ENCODE measurements around the gene HYOU1. TPM values are rescaled to one million over a fixed set of nuclear protein-coding genes. Genes with fewer than 3 reads are reported as not detected.

HYOU1 gene
- polyA plus RNA-seq, 1 donor: 83.1 TPM

DNA sequence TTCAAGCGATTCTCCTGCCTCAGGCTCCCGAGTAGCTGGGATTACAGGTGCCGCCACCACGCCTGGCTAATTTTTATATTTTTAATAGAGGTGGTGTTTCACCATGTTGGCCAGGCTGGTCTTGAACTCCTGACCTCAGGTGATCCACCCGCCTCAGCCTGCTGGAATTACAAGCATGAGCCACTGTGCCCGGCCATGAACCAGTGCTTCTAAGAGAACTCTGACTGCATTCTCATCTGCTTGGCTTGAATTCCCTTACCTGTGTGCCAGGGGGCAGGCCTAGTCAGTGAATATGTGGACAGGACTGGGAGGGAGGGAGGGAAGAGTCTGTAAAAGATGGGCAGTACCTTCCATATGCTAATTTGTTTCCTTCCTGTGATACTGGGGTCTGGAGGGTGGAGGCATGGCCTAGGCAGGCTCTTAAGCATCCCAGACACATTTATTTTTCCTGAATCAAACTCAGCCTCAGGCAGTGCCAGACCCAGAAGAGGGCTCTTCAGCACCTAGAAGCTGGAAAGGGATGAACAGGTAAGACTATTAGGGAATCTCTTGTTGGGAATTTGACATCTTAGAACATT, 45.4 kb downstream of the HYOU1 start:
- Histone ChIP-seq H3K36me3 (ENCODE audit: control insufficient read depth, insufficient read depth, low read length) (peaks cover 65% of the 10 kb centered on the region), H3K27me3 (ENCODE audit: control insufficient read depth, insufficient read depth, low read length) (no peaks in the 10 kb centered on the region), H3K4me3 (ENCODE audit: low read length) (no peak overlapping the region), H3K4me1 (ENCODE audit: control insufficient read depth, insufficient read depth, low read length) (peaks cover 4% of the 10 kb centered on the region), H3K27ac (ENCODE audit: low read length) (no peak overlapping the region), H3K9me3 (ENCODE audit: control insufficient read depth, low read depth, low read length) (no peaks in the 10 kb centered on the region)
- no peak for DNase-seq
- WGBS (ENCODE audit: insufficient coverage, low lambda C conversion rate): no CpG with 5 or more reads among the region's 6 CpGs

DNA sequence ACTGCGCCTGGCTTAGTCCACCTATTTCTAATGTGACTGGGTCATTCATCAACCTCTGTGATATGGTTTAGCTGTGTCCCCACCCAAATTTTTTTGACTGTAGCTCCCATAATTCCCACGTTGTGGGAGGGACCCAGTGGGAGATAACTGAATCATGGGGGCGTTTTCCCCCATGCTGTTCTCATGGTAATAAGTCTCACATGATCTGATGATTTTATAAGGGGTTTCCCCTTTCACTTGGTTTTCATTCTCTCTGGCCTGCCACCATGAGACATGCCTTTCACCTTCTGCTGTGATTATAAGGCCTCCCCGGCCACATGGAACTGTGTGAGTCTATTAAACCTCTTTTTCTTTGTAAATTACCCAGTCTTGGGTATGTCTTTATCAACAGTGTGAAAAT, 50.3 kb downstream of the HYOU1 start:
- no peak overlapping the region for H3K27ac ChIP-seq (ENCODE audit: low read length)
- no peaks in the 10 kb centered on the region for H3K27me3 ChIP-seq (ENCODE audit: control insufficient read depth, insufficient read depth, low read length)
- H3K4me1 ChIP-seq (ENCODE audit: control insufficient read depth, insufficient read depth, low read length): no peaks in the 10 kb centered on the region
- no peaks in the 10 kb centered on the region for H3K9me3 ChIP-seq (ENCODE audit: control insufficient read depth, low read depth, low read length)
- no CpG with 5 or more reads among the region's 4 CpGs for WGBS (ENCODE audit: insufficient coverage, low lambda C conversion rate)
- no peak overlapping the region for H3K4me3 ChIP-seq (ENCODE audit: low read length)
- no peak for DNase-seq
- peaks cover 43% of the 10 kb centered on the region for H3K36me3 ChIP-seq (ENCODE audit: control insufficient read depth, insufficient read depth, low read length)

DNA sequence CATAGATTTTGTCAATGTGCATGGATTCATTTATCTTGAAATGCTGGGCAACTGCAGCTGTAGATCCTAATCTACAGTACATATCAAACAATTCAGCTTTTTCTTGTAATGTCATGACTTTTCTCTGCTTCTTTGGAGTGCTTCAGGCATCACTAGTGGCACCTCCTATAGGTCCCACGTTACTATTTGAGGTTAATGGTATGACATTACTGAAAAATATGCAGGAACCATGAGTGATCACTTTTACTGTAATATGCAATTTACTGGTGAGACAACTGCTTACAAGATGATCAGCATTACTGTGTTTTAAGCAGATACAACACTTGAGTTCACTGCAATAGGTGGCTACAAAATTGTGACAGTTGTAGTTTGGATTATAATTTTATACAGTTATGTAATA, 56.1 kb downstream of the HYOU1 start:
- Histone ChIP-seq H3K9me3 (ENCODE audit: control insufficient read depth, low read depth, low read length) (no peaks in the 10 kb centered on the region), H3K27ac (ENCODE audit: low read length) (no peak overlapping the region), H3K36me3 (ENCODE audit: control insufficient read depth, insufficient read depth, low read length) (peaks cover 26% of the 10 kb centered on the region), H3K27me3 (ENCODE audit: control insufficient read depth, insufficient read depth, low read length) (no peaks in the 10 kb centered on the region), H3K4me1 (ENCODE audit: control insufficient read depth, insufficient read depth, low read length) (peaks cover 4% of the 10 kb centered on the region), H3K4me3 (ENCODE audit: low read length) (no peak overlapping the region)
- no peak for DNase-seq
- WGBS (ENCODE audit: insufficient coverage, low lambda C conversion rate): no CpG with 5 or more reads among the region's 1 CpG

DNA sequence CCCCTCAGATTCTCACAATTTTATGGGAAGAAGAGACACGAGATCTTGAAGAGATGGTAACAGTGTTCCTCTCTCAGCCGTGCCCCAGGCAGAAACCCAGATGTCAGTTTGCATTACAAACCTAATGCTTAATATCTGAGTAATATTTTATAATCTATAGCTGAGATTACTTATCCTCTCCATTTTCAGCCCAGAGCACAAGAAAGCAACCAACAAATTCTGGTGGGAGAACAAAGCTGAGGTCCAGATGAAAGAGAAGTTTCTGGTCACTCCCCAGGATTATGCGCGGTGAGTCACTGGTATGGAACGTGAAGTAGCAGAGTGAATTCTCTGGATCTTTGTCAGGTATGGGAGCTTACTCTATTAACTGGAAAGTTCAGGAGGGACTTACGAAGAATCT, 58.2 kb downstream of the HYOU1 start:
- Histone ChIP-seq H3K4me3 (ENCODE audit: low read length) (peak overlapping the region; percentile 89), H3K9me3 (ENCODE audit: control insufficient read depth, low read depth, low read length) (no peaks in the 10 kb centered on the region), H3K4me1 (ENCODE audit: control insufficient read depth, insufficient read depth, low read length) (peaks cover 4% of the 10 kb centered on the region), H3K27ac (ENCODE audit: low read length) (peak overlapping the region; percentile 73), H3K36me3 (ENCODE audit: control insufficient read depth, insufficient read depth, low read length) (peaks cover 21% of the 10 kb centered on the region), H3K27me3 (ENCODE audit: control insufficient read depth, insufficient read depth, low read length) (no peaks in the 10 kb centered on the region)
- 50% methylated on average over 2 of the region's 6 CpGs for WGBS (ENCODE audit: insufficient coverage, low lambda C conversion rate)
- DNase-seq: peak in 1 of 2 donors; percentile 49

DNA sequence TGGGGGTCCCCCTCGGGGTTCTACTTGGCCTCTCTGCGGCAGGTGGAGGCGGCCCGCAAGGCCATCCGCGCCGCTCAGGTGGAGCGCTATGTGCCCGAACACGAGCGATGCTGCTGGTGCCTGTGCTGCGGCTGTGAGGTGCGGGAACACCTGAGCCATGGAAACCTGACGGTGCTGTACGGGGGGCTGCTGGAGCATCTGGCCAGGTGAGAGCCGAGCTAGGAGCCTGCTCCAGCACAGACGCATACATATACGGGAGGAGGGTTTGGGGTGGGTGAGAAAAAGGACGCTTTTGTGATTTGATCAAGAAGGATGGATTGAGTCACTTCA, 58.7 kb downstream of the HYOU1 start:
- Histone ChIP-seq H3K4me1 (ENCODE audit: control insufficient read depth, insufficient read depth, low read length) (peaks cover 4% of the 10 kb centered on the region), H3K9me3 (ENCODE audit: control insufficient read depth, low read depth, low read length) (no peaks in the 10 kb centered on the region), H3K36me3 (ENCODE audit: control insufficient read depth, insufficient read depth, low read length) (peaks cover 21% of the 10 kb centered on the region), H3K4me3 (ENCODE audit: low read length) (peak overlapping the region; percentile 89), H3K27ac (ENCODE audit: low read length) (peak overlapping the region; percentile 73), H3K27me3 (ENCODE audit: control insufficient read depth, insufficient read depth, low read length) (no peaks in the 10 kb centered on the region)
- no peak for DNase-seq
- no CpG with 5 or more reads among the region's 19 CpGs for WGBS (ENCODE audit: insufficient coverage, low lambda C conversion rate)

DNA sequence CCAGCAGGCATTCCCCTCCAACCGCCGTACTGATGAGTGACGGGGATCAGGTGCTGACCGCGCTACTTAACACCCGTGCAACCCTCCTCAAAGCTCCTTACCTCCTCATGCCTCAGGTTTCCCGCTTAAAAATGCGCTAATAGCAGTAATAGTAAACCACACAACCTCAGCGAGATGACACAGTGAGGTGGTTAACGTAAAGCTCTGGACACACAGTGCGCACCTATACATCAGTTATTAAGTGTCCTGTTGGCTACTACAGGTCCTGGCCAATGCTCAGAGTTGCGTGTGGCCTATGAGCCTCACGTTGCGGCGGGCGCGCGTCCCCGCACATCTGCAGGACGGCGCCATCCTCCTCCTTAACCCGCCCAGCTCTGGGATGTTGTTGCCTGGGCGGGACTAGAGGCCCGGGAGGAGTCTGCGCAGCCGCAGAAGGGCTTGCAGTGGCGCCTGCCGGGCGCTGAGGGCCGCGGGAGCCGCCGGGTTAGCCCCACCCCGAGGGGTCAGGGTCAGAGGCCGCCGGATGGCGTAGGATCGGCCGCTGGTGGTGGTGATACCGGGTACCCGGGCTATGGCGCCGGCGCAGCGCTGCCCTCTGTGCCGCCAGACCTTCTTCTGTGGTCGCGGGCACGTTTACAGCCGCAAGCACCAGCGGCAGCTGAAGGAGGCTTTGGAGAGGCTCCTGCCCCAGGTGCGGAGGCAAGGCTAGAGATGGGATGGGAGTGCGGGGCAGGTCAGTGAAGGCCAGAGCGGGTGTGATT, 59.2 kb downstream of the HYOU1 start, which contains the start of gene CENATAC:
TSS of gene CENATAC (plus strand) at position 512 of the 761 bp plus-strand sequence. CDS start at position 572, 60 bp downstream.
- peak within 1 kb of the TSS; percentile 89 for H3K4me3 ChIP-seq (ENCODE audit: low read length)

DNA sequence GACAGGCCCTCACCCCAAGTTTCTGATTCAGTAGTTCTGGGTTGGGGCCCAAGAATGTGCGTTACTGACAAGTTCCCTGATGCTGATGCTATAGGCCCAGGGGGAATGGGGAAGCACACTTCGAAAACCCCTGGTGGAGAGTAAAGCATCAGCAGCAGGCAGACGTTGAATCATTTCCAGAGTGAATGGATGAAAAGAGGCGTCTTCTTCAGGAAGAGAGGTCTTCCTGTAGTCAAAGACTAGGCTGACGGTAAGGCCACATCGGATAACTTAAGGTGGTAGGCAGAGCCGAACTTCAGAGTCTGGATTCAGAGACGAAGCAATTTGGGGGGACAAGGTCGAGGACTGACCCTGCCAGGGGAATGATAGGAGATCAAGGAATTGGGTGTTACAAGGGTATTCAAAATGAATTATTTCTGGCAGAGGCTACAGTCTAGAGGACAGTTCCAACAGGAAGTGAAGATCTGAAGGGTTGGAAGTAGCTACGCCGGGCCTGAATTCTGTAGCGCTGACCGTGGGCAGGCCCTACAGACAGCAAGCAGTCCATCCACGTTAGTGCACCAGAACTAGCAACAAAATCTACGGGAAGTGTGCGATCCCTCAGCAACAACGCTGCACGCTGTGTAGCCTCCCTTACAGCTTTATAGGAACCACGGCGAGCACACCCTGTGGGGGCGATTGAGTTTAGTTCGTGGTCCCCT, 59.9 kb downstream of the HYOU1 start:
- Histone ChIP-seq H3K27ac (ENCODE audit: low read length) (peak overlapping the region; percentile 25), H3K4me3 (ENCODE audit: low read length) (peak overlapping the region; percentile 89), H3K4me1 (ENCODE audit: control insufficient read depth, insufficient read depth, low read length) (peaks cover 4% of the 10 kb centered on the region), H3K36me3 (ENCODE audit: control insufficient read depth, insufficient read depth, low read length) (peaks cover 11% of the 10 kb centered on the region), H3K27me3 (ENCODE audit: control insufficient read depth, insufficient read depth, low read length) (no peaks in the 10 kb centered on the region), H3K9me3 (ENCODE audit: control insufficient read depth, low read depth, low read length) (peaks cover 2% of the 10 kb centered on the region)
- DNase-seq: peak in 1 of 2 donors; percentile 16
- no CpG with 5 or more reads among the region's 22 CpGs for WGBS (ENCODE audit: insufficient coverage, low lambda C conversion rate)

More for the DNA sequence above, 59.2 kb downstream of the HYOU1 start, which contains the start of gene CENATAC:
- no CpG with 5 or more reads among the region's 54 CpGs for WGBS (ENCODE audit: insufficient coverage, low lambda C conversion rate)
- H3K27ac ChIP-seq (ENCODE audit: low read length): peak within 1 kb of the TSS; percentile 73
- H3K36me3 ChIP-seq (ENCODE audit: control insufficient read depth, insufficient read depth, low read length): peaks cover 17% of the 10 kb centered on the region
- no peaks in the 10 kb centered on the region for H3K27me3 ChIP-seq (ENCODE audit: control insufficient read depth, insufficient read depth, low read length)
- peak; percentile 92 to 93 for DNase-seq
- no peaks in the 10 kb centered on the region for H3K9me3 ChIP-seq (ENCODE audit: control insufficient read depth, low read depth, low read length)
- peaks cover 4% of the 10 kb centered on the region for H3K4me1 ChIP-seq (ENCODE audit: control insufficient read depth, insufficient read depth, low read length)

Other genes starting within 250 kb of the HYOU1 start
- gene CXCR5, start 173.3 kb downstream of the HYOU1 start, polyA plus RNA-seq: 0.07 TPM
- gene BCL9L, start 131.3 kb downstream of the HYOU1 start, polyA plus RNA-seq: 28.4 TPM
- gene UPK2, start 100.9 kb downstream of the HYOU1 start, polyA plus RNA-seq: 0.10 TPM
- 0.04 TPM for gene FOXR1, start 85.4 kb downstream of the HYOU1 start, polyA plus RNA-seq
- gene CENATAC, start 59.1 kb downstream of the HYOU1 start, polyA plus RNA-seq: 35.0 TPM
- gene RPS25, start 38.9 kb downstream of the HYOU1 start, polyA plus RNA-seq: 1,295 TPM
- 87.9 TPM for gene TRAPPC4, start 38.4 kb downstream of the HYOU1 start, polyA plus RNA-seq
- gene SLC37A4, start 26.3 kb downstream of the HYOU1 start, polyA plus RNA-seq: 192 TPM
- 50.4 TPM for gene VPS11, start 10.6 kb upstream of the HYOU1 start, polyA plus RNA-seq
- gene HMBS, start 27.7 kb upstream of the HYOU1 start, polyA plus RNA-seq: 25.3 TPM
- 51.1 TPM for gene DPAGT1, start 44.6 kb upstream of the HYOU1 start, polyA plus RNA-seq
- gene C2CD2L, start 50.1 kb upstream of the HYOU1 start, polyA plus RNA-seq: 18.1 TPM
- 40.2 TPM for gene HINFP, start 64.4 kb upstream of the HYOU1 start, polyA plus RNA-seq
- 1.2 TPM for gene ABCG4, start 91.8 kb upstream of the HYOU1 start, polyA plus RNA-seq
- gene NLRX1, start 111.5 kb upstream of the HYOU1 start, polyA plus RNA-seq: 10.4 TPM
- gene NHERF4, start 128.3 kb upstream of the HYOU1 start, polyA plus RNA-seq: 64.1 TPM
- 12.7 TPM for gene CBL, start 149.1 kb upstream of the HYOU1 start, polyA plus RNA-seq